ENCODE data around the gene OR1N1.

The OR1N1 gene

GRCh38 chr9:122477346-122477745 is 49.7 kb downstream of the OR1N1 start:
- no peak for TF ChIP-seq CTCF (IDR thresholded peaks at IDR 0.05; ENCODE audit: control insufficient read depth, insufficient read depth, low read depth, low read length, missing control alignments)
- no peak for DNase-seq (ENCODE audit: low read depth)
- no peak overlapping the region for H3K4me3 ChIP-seq (ENCODE audit: control insufficient read depth, low read depth, low read length)
